DMS79 (cell line): ENCODE data around the gene TPCN2.

Experiments
- DNase-seq: peaks from one replicate; lab custom pipeline; 2025; lab: John Stamatoyannopoulos, UW

The TPCN2 gene

DNA sequence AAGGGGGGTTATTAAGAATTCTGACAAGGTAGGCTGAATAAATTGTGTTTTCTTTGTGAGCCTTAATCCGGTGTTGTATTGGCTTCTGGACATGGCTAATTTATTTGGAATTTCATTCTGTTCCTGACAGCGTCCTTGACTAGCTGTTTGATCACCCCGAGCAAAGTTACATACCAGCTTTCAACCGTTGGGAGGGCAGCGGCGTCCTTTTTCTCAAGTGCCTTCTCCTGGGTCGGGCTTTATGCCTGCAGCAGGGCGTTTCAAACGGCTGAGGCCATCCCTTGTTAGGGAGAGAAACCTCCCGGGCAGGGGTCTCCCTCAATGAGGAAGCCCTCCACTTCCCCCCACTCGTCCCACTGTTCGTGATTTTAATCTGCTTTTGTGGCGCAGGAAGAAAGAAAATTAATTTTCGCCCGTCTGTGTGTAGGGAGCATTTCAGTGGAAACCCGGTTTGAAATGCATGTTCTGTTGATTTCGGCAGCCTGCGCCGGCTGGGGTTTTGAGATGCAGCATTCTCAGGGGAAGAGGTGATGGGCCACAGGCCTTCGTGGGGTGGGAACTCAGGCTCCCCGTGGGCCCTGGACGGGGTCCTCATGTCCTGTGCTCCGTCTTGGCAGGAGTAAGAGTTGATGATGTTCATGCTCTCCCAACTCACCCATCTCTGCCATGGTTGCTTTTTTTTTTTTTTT lies 104.1 kb downstream of the TPCN2 start:
- no peak for DNase-seq

DNA sequence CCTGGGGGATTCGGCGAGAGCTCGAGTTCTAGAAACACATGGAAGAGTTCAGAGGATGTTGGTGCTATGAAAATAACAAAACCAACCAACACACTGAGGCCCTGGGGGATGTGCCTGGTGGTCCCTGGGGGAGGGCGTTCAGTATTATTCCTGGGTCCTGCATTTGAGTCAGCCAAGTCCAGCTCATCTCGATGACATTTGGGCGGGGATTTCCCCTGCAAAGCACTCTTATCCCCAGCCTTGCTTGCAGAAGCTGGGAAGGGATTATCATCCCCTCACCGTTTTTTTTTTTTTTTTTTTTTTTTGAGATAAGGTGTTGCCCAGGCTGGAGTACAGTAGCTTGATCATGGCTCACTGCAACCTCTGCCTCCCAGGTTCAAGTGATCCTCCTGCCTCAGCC lies 104.9 kb downstream of the TPCN2 start:
- no peak for DNase-seq

DNA sequence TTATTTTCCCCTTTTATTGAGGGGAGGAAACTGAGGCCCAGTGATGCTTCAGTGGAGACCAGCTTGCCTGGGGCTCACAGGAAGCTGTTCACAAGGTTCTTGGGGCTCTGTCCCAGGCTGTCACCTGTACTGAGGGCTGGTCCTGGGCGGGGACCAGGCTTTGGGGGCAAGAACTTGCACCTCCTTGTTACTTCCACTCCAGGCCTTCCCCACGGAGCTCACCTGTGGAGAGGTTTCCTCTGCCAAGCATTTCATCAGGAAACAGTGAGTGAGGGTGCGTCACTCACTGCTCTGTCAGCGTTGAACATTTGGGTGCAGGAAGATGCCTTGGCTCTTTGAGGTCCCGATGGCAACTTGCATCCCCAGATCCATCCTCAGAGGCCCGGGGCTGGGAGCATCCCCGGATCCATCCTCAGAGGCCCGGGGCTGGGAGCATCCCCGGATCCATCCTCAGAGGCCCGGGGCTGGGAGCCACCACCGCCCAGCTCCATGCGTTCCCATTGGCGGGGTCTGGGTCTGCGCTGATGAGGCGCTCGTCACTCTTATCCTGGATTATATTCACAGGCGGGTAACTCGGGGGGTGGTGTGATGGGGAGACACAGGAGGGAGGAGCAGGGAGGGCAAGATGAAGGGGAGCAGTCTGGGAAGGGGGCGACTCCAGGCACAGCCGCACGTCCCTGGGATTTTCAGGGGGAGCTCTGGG lies 105.6 kb downstream of the TPCN2 start:
- DNase-seq, result no peak

DNA sequence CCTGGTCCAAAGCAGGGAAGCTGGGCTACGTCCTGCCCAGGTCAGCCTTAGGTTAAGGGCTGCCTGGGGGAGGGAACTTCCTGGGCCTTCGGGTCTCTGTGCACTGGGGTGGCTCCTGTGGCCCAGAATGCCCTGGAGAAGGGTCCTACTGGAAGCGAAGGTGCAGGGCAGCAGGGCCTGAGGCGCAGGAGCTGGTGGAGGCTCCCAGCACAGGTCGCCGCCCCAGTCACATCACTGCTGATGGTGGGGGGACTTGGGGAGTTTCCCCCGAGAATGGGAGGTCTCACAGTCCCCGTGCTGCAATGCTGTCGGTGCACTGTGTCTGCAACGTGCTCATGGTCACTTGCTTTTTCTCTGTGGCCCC lies 106.2 kb downstream of the TPCN2 start:
- DNase-seq, result no peak

DNA sequence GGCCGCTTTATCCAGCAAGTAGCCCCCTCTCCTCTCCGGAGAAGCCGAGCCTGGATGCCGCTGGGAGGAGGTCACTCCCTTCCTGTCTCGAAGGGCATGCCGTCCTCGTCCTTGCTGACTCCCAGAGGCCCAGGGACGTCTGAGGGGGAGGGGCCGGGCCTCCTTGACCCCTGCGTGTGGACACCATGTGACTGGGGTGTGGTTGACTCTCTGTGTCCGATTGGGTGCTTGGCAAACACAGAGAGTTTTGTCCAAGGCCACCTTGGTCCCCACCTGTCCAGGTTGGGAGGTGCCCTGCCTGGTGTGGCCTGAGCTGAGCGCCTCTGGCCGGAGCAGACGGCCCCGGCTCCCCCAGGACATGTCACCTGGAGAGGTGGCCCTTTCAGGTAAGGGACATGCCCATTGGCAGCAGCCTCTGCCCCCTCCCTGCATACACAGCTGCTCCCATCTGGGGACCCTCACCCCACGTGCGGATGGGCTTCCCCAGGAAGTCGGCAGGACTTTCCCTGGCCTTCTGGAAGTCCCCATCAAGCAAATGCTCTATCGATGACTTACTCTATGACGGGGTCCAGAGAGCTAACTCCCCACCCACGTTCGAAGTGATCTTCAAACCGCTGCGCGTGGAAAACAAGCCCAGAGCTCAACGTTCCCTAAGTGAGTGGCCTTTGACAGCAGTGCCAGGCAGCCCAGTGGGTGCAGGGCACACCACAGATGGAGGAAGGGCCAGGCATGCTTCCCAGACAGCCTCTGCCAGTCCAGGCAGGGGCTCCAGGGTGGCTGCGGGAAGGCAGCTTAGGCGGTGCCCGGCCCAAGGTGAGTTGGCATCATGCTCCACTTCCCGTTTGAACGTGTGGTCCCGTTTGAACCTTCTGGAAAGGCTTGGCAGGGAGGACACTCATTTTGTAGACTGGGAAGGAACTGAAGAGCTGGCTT lies 106.8 kb downstream of the TPCN2 start, which contains the start of gene SMIM38:
TSS of gene SMIM38 (plus strand) at position 634 of the 933 bp plus-strand sequence. CDS start 1,912 bp downstream, outside the sequence.
- DNase-seq, result no peak

DNA sequence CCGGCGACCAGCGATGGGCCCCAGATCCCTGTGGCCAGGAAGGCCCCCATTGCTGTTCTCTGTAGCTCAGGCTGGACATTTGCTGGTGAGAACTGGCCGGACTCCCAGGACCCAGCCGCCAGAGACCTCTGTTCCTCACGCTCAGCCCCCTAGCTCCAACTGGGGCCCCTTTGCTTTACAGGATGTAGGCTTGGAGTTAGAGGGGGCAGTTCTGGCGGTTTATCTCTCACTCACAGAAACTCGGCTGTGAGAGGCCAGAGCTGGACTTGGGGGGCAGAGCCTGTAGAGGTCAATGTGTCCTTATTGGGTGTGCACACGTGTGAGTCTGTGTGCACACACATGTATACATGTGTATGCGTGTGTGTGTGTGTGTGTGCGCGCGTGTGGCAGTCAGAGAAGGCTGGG lies 107.5 kb downstream of the TPCN2 start:
- no peak for DNase-seq

DNA sequence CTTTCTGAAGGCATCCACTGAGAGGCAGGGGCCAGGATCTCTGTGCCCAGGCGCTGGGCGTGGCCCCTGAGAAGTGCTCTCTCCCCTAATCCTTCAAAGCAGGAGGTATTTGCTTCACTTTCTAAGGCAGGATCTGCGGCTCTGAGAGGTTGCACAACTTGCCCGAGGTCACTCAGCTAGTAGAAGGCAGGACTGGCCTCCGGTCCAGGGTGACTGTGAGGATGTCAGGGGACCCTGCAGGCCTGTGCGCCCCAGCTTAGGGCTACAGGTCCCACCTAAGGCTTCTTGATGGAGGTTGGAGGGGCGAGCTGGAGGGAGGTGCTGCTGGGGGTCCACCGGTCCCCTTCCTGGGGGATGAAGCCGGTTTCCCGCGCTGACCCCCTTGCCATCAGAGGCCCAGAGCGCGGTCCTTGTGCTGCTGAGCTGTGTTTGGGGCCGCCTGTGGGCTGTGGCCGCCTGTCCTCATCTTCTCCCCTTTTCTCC lies 108.0 kb downstream of the TPCN2 start:
- DNase-seq, result no peak

DNA sequence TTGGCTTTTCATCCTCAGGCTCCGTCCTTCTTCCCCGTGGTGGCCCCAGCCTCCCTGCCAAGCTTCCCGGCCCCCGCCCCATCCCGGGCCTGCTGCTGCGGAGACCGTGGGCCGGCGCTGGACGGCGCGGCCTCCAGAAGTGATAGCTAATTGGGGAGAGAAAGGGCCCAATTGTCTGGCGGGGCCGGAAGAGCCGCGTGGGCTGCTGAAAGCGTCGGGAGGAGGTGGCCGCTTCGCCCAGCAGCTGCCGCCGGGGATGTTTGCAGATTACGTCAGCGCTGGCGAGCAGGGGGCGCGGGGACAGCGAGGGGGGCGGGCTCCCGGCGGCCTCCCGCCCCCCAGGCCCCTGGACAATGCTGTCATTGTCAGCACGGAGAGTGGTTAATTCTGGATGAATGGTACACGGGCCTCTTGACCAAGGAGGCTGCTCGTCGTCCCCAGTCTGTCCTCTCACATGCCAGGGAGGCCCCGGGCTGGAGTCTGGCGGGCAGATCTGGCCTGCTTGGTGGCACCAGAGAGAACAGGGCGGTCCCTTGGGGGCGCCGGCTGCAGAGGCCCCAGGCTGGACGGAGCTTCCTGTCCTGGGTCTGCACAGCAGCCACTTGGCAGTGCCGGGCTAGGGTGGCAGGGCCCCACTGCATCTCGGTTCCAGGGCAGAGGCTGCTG lies 108.6 kb downstream of the TPCN2 start:
- DNase-seq, result no peak

DNA sequence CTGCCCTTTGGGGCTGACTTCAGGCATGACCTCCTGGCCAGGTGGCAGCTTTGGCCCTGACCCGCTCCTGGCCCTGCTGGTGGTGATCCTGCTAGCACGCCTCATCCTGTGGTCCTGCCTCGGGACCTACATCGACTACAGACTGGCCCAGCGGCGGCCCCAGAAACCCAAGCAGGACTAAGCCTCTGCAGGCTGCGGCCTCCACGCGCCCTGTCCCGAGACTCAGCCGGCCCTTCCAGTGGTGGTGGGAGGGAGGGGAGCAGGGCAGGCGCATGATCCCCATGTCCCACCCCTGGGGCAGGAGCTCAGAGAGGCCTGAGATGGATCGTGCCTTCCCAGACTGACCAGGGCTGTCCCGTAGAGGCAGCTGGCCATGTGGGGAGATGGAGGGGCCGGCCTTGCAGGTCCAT lies 109.1 kb downstream of the TPCN2 start:
- DNase-seq, result no peak

DNA sequence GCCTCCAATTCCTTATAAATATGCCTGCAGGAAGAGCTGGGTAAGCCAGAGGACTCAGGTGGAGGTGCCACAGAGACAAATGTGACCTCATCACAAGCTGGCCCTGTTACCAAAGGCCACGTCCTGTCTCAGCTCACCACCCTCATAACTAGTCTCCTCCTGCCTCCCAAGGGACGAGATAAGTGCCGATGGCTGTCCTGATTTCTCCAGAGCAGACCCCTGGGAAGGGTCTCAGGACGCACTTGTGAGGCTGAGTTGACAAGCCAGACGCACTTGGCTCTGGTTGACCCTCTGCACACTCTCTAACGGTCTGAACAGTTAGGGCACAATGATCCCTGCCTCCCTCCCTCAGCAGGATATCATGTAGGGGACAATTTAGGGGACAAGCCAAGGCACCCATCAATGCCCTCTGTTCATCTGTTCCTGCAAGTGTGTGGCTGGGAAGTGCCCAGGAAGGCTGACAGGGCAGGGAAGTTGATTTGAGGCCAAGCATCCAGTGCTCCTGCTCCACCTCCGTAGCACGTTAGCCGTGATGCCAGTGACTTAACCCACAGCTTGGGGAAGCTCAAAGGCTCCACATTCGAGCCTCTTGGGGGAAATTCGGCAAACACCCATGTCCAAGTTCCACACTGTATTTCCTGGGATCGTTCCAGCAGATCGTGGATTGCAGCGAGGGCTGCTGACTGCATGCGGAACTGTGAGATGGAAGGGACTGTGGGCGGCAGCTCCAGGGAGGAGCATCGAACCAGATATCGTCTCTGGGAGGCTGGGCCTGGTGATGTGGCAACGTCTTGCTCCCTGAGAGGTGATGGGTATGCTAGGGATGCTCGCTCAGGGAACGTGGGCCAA lies 109.8 kb downstream of the TPCN2 start:
- DNase-seq, result no peak

DNA sequence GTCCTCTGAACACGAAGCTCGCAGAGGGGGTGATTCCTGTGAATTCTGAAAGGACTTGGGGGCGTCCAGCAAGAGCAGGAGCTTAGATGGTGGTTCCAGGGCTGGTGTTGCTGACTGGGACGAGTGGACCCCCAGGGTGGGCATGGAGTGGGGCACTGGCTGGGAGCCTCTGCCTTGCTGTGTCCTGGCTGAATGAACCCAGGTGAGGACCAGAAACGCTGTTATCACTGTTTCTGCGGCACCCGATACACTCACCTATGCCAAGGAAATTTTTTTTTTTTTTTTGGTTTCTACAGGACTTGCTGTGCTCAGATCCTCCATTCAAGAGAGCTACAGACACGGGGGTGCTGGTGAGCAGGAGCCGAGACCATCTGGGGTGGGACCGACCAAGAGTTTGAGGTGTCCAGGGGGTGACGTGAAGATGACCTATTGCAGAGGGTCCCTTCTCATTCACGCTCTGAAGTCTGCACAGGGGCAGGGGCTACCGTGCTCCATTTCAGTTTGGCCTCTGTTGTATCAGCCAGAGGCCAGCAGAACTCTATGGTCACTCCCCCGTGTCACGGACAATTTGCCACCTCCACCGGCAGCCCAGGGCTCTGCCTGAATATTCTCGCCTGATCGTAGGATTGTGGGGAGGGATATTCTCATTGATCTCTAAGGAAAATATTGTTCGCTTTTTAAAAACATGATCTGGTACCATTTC lies 110.6 kb downstream of the TPCN2 start:
- no peak for DNase-seq

DNA sequence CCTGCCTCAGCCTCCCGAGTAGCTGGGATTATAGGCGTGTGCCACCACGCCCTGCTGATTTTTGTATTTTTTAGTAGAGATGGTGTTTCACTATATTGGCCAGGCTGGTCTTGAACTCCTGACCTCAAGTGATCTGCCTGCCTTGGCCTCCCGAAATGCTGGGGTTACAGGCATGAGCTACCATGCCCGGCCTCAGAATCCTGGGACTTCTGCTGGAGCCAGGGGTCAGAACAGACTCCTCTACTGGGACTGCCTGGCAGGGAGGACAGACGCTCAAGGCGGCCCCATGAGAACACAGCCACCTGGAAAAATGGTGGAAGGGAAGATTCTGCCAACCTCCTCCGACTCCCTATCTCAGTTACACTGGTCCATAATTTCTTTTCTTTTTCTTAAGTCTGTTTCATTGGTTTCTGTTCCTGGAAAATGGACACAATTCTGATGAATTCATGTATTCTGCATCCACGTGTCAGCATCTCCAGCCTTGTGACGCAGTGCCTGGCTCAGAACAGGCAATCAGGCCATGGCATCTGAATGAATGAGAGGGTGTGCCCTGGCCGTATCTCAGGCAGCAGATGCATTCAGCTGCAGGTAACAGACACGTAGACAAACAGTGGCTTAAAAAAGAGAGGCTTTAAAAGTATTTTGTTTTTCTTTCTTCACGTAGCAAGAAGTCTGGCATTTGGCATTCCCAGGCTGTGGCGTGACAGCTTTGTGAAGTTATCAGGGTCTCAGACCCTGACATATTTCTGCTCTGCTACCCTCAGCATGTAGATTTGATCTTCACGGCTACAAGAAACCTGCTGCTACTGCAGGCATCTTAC lies 111.8 kb downstream of the TPCN2 start:
- DNase-seq, result no peak

DNA sequence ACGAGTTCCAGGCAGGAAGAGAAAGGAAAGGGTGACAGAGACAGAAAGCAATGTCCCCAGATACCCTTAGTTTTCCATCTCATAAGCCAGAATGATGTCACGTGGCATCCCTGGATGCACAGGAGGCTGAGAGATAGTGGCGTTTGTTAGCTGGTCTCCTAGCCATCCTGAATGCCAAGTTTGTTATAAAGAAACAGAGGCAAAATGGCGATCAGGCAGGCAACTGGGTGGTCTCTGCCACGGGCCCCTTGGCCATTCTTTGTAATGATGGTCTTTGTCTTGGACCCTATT lies 112.3 kb downstream of the TPCN2 start:
- DNase-seq, result no peak

DNA sequence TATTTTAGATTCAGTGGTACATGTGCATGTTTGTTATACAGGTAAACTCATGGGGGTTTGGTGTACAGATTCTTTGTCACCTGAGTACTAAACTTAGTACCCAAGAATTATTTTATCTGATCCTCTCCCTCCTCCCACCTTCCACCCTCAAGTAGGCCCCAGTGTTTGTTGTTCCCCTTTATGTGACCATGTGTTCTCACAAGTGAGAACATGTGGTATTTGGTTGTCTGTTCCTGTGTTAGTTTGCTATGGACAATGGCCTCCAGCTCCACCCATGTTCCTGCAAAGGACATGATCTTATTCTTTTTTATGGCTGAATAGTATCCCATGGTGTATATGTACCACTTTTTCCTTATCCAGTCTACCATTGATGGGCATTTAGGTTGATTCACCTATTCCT lies 113.8 kb downstream of the TPCN2 start:
- DNase-seq, result no peak

DNA sequence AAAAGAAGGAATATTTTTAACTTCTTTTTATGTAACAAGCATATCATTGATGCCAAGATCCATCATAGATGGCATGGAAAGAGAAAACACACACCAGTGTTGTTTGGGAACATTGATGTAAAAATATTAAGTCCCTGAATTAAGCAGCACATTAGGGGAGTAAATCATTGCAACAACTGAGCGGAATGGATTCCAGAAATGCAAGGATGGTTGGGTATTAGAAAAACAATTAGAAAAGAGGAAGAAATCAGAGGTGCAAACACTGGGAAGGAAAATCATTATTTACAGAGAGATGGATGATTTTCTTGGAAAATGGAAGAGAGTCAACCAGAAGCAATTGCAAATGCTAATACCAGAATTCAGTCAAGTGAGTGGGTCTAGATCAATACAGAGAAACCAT lies 115.1 kb downstream of the TPCN2 start:
- no peak for DNase-seq

DNA sequence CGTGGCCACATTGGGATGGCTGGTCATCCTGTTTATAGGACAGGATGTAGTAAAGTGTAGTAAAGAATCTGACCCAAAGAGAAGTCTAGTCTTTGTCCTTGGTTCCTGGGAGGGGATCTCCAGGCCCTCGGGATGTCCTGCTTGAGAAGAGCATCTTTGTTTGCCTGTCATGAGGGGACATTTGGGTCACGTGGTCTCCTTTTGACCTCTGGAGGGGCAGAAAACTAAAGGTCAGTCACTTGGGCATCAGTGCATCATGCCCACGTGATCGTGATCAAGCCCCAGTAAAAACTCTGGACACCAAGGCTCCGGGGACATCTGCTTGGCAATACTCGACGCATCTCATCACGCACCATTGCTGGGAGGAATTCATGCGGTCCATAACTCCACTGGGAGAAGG lies 116.1 kb downstream of the TPCN2 start:
- DNase-seq, result no peak

DNA sequence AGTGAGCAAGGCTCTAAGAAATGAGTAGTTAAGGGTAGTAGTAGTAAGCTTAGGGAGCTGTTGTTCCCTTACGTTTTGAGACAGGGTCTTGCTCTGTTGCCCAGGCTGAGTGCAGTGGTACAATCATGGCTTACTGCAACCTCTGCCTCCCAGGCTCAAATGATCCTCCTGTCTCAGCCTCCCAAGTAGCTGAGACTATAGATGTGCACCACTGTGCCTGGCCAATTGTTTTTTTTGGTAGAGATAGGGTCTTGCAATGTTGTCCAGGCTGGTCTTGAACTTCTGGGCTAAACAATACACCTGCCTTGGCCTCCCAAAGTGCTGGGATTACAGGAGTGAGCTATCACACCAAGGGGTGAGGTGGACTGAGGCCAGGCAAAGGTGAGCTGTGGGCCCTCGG lies 117.0 kb downstream of the TPCN2 start:
- no peak for DNase-seq

DNA sequence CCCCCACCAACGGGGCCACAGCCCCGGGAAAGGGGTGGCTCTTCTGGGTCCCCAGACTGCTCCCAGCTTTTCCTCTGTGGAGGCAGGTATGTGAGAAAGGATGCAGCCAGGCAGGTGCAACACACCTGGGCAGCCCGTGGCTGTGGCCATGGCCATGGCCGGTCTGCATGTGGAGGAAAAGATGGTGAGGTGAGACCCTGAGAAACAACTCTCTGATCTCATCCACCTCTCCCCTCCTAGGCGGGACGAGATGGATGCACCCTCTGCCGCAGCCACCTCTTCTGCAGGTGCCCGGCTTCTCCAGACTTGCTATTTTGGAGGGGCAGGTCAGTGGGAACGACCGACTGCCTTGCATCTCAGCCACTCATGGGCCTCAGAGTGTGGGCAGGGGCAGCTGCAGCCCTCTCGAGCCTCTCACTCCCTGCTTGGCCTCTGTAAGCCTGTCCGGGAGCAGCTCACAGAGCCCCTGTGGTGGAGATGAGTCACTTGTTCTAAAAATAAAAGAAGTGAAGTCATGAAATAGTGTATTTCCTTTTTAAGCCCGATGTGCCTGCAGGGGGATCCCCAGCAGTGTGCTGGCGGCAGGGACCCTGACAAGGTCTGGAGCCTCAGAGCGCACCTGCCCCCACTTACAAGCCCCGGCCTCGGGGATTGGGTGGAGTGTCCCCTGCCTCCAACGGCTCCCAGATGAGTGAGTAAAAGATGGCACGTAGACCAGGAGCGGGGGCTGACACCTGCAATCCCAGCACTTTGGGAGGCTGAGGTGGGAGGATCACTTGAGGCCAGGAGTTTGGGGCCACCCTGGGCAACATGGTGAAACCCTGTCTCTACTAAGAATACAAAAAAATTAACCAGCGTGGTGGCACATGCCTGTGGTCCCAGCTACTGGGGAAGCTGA lies 117.7 kb downstream of the TPCN2 start:
- no peak for DNase-seq
